SK-N-SH treated with all-trans-retinoic acid at 6 μM for 48 hours (cell line): Measurements from ENCODE around the gene ELK4.
"Not testable (repeated sequence)": the region's sequence is repeated elsewhere in the genome, so short reads cannot be mapped to it uniquely, and the experiment has no call there.

Experiments
- ATAC-seq: fragments of 200-7000 bp; cut with Tn5 transposase; 3 replicates; pipeline ENCODE4 v1.9.1; 2020; ENCODE audit warnings: mild to moderate bottlenecking, moderate library complexity
- BACH2 ChIP-seq: fragments of 250-450 bp; sonication (Bioruptor Pico); IDR thresholded peaks from 2 replicates; pipeline ENCODE4 v1.9.0; 2021; ENCODE audit warnings: mild to moderate bottlenecking, borderline replicate concordance
- CSDC2 ChIP-seq: fragments of 250-450 bp; sonication (Bioruptor Pico); IDR thresholded peaks from 2 replicates; pipeline ENCODE4 v1.5.0; 2020; ENCODE audit warnings: mild to moderate bottlenecking, moderate library complexity
- ESRRG ChIP-seq: fragments of 250-450 bp; sonication (Bioruptor Pico); IDR thresholded peaks from 2 replicates; pipeline ENCODE4 v1.6.1; 2021; ENCODE audit warnings: mild to moderate bottlenecking
- GLIS3 ChIP-seq: fragments of 250-450 bp; sonication (Bioruptor Pico); IDR thresholded peaks from 2 replicates; pipeline ENCODE4 v1.5.0; 2020; ENCODE audit warnings: mild to moderate bottlenecking, moderate library complexity
- ISL1 ChIP-seq: fragments of 250-450 bp; sonication (Bioruptor Pico); IDR thresholded peaks from 2 replicates; pipeline ENCODE4 v2.1.2; 2022; ENCODE audit warnings: mild to moderate bottlenecking, moderate library complexity
- OSR1 ChIP-seq: fragments of 250-450 bp; sonication (Bioruptor Pico); IDR thresholded peaks from 2 replicates; pipeline ENCODE4 v1.8.0; 2022; ENCODE audit warnings: moderate library complexity, mild to moderate bottlenecking, inconsistent platforms
- PATZ1 ChIP-seq: fragments of 250-450 bp; sonication (Bioruptor Pico); IDR thresholded peaks from 2 replicates; pipeline ENCODE4 v1.8.0; 2020; ENCODE audit warnings: mild to moderate bottlenecking, moderate library complexity, borderline replicate concordance
- PPARA ChIP-seq: fragments of 250-450 bp; sonication (Bioruptor Pico); IDR thresholded peaks from 2 replicates; pipeline ENCODE4 v1.5.0; 2020; ENCODE audit warnings: mild to moderate bottlenecking, borderline replicate concordance
- RARB ChIP-seq: fragments of 250-450 bp; sonication (Bioruptor Pico); IDR thresholded peaks from 2 replicates; pipeline ENCODE4 v1.8.0; 2021; ENCODE audit warnings: mild to moderate bottlenecking, moderate library complexity
- SNAI2 ChIP-seq: fragments of 250-450 bp; sonication (Bioruptor Pico); IDR thresholded peaks from 2 replicates; pipeline ENCODE4 v1.5.0; 2020; ENCODE audit warnings: mild to moderate bottlenecking, moderate library complexity
- TCF4 ChIP-seq: fragments of 250-450 bp; sonication (Bioruptor Pico); IDR thresholded peaks from 2 replicates; pipeline ENCODE4 v1.8.0; 2021; ENCODE audit warnings: mild to moderate bottlenecking, moderate library complexity, borderline replicate concordance
- TOX ChIP-seq: fragments of 250-450 bp; sonication (Bioruptor Pico); IDR thresholded peaks from 2 replicates; pipeline ENCODE4 v1.8.0; 2021; ENCODE audit warnings: mild to moderate bottlenecking, moderate library complexity, borderline replicate concordance
- ZC3H10 ChIP-seq: fragments of 250-450 bp; sonication (Bioruptor Pico); IDR thresholded peaks from 2 replicates; pipeline ENCODE4 v1.5.1; 2021; ENCODE audit warnings: mild to moderate bottlenecking, moderate library complexity
- ZFP3 ChIP-seq: fragments of 250-450 bp; sonication (Bioruptor Pico); IDR thresholded peaks from 2 replicates; pipeline ENCODE4 v1.5.0; 2020; ENCODE audit warnings: mild to moderate bottlenecking, moderate library complexity
- ZFP30 ChIP-seq: fragments of 450-650 bp; formaldehyde crosslinking; IDR thresholded peaks from 2 replicates; pipeline ENCODE4 v1.5.0; 2022; ENCODE audit warnings: mild to moderate bottlenecking, moderate library complexity
- ZNF565 ChIP-seq: fragments of 450-650 bp; formaldehyde crosslinking; conservative IDR thresholded peaks from 2 replicates; pipeline ENCODE4 v1.5.0; 2020; ENCODE audit warnings: low read depth, mild to moderate bottlenecking, moderate library complexity
- ZNF8 ChIP-seq: fragments of 450-650 bp; formaldehyde crosslinking; IDR thresholded peaks from 2 replicates; pipeline ENCODE4 v1.5.0; 2020; ENCODE audit warnings: mild to moderate bottlenecking, moderate library complexity
- TF ChIP-seq, protein P1 (sequence below): fragments of 250-450 bp; sonication (Bioruptor Pico); IDR thresholded peaks from 2 replicates; pipeline ENCODE4 v1.5.1; 2021; ENCODE audit warnings: mild to moderate bottlenecking, moderate library complexity
- TF ChIP-seq, protein P2 (sequence below): fragments of 250-450 bp; sonication (Bioruptor Pico); IDR thresholded peaks from 2 replicates; pipeline ENCODE4 v1.5.1; 2020; ENCODE audit warnings: low read depth, mild to moderate bottlenecking, moderate library complexity
- TF ChIP-seq, protein P3 (sequence below): fragments of 250-450 bp; sonication (Bioruptor Pico); IDR thresholded peaks from 2 replicates; pipeline ENCODE4 v1.8.0; 2021; ENCODE audit warnings: low read depth, mild to moderate bottlenecking, moderate library complexity, borderline replicate concordance

The ELK4 gene

DNA sequence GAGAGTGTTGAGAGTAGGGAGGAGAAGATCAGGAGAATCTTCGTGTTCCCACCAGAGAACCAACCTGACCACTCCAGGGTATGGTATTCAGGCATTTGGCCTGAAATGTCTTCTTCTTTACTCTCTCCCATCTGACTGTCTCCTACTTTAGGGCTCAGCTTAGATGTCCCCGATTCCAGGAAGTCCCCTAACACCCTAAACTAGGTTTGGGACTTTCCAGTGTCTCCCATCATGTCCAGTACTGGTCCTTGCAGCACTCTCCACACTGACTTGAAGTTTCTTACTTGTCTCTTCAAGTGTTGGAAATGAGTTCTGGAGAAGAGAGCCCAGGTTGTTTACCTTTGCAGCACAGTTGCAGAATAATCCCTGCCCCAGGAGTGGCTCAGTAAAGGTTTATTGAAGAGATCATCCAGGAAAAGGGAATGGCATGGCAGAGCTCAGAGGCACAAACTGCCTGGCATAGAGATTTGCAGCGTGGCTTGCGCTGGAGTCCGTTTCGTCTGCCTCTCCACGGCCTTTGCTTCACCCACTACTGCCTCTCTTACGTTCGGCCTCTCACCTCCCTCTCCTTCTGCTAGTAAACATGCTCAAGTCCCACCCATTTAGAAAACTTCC is 6.2 kb upstream of the ELK4 start:
- no peak for ATAC-seq
- no peak for TF ChIP-seq PPARA (CRISPR knock-in tag)
- TF ChIP-seq PATZ1 (CRISPR knock-in tag), result no peak
- TF ChIP-seq ZNF8 (CRISPR knock-in tag), result no peak
- no peak for TF ChIP-seq ESRRG

- TF ChIP-seq ZC3H10 (CRISPR knock-in tag) (no peak), ZNF8 (CRISPR knock-in tag) (no peak), ZNF565 (CRISPR knock-in tag) (no peak), ZFP3 (no peak), ISL1 (no peak), ZFP30 (CRISPR knock-in tag) (no peak), TOX (CRISPR knock-in tag) (no peak), ESRRG (no peak), BACH2 (CRISPR knock-in tag) (no peak), TCF4 (CRISPR knock-in tag) (no peak)
- TF ChIP-seq, protein P1, sequence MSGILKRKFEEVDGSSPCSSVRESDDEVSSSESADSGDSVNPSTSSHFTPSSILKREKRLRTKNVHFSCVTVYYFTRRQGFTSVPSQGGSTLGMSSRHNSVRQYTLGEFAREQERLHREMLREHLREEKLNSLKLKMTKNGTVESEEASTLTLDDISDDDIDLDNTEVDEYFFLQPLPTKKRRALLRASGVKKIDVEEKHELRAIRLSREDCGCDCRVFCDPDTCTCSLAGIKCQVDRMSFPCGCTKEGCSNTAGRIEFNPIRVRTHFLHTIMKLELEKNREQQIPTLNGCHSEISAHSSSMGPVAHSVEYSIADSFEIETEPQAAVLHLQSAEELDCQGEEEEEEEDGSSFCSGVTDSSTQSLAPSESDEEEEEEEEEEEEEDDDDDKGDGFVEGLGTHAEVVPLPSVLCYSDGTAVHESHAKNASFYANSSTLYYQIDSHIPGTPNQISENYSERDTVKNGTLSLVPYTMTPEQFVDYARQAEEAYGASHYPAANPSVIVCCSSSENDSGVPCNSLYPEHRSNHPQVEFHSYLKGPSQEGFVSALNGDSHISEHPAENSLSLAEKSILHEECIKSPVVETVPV (CRISPR knock-in tag), result no peak
- TF ChIP-seq, protein P2, sequence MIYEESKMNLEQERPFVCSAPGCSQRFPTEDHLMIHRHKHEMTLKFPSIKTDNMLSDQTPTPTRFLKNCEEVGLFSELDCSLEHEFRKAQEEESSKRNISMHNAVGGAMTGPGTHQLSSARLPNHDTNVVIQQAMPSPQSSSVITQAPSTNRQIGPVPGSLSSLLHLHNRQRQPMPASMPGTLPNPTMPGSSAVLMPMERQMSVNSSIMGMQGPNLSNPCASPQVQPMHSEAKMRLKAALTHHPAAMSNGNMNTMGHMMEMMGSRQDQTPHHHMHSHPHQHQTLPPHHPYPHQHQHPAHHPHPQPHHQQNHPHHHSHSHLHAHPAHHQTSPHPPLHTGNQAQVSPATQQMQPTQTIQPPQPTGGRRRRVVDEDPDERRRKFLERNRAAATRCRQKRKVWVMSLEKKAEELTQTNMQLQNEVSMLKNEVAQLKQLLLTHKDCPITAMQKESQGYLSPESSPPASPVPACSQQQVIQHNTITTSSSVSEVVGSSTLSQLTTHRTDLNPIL (CRISPR knock-in tag), result no peak
- TF ChIP-seq, protein P3, sequence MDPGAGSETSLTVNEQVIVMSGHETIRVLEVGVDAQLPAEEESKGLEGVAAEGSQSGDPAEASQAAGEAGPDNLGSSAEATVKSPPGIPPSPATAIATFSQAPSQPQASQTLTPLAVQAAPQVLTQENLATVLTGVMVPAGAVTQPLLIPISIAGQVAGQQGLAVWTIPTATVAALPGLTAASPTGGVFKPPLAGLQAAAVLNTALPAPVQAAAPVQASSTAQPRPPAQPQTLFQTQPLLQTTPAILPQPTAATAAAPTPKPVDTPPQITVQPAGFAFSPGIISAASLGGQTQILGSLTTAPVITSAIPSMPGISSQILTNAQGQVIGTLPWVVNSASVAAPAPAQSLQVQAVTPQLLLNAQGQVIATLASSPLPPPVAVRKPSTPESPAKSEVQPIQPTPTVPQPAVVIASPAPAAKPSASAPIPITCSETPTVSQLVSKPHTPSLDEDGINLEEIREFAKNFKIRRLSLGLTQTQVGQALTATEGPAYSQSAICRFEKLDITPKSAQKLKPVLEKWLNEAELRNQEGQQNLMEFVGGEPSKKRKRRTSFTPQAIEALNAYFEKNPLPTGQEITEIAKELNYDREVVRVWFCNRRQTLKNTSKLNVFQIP (CRISPR knock-in tag), result no peak
- ATAC-seq, result no peak
These were observed 4.9 kb upstream of the ELK4 start for GRCh38 chr1:205636732-205637131.

DNA sequence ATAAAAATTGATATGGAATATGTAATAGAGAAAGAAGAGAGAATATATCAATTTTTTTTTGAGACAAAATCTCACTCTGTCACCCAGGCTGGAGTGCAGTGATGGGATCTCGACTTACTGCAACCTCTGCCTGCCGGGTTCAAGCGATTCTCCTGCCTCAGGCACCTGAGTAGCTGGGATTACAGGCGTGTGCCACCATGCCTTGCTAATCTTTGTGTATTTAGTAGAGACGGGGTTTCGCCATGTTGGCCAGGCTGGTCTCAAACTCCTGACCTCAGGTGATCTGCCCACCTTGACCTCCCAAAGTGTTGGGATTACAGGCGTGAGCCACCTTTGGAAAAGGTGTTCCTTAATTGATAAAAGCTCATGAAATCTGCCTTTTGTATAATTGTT is 4.3 kb upstream of the ELK4 start:
- not testable (repeated sequence) for ATAC-seq

DNA sequence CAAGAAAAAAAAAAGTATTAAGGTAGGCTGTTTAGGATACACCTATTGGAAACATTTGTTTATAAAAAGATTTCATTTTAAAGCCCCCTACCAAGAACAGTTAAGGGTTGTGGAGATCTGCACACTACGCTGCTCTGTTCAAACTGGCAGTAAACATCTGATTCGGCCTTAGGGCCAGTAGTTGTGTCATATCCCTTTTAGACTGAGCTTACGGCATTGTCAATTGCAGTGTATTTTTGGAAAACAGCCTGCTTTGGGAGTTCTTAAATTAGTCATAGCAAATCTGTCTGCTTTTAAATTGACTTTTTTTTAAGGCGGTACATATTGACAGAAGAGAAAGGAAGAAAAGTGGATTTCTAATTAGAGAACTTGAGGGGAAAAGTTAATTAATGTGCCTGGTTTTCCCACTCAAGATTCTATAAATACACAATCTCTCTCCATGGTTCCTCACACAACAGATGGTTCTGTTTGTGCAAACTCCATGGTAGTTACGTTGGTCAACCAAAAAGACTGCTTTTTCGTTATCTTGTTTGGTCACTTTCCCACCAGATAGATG is 1.7 kb upstream of the ELK4 start:
- no peak for ATAC-seq
- TF ChIP-seq SNAI2 (CRISPR knock-in tag), result no peak
- TF ChIP-seq ISL1, result no peak
- no peak for TF ChIP-seq ZFP30 (CRISPR knock-in tag)
- no peak for TF ChIP-seq GLIS3 (CRISPR knock-in tag)
- no peak for TF ChIP-seq RARB (CRISPR knock-in tag)
- TF ChIP-seq ZNF565 (CRISPR knock-in tag), result no peak
- TF ChIP-seq CSDC2 (CRISPR knock-in tag), result no peak

DNA sequence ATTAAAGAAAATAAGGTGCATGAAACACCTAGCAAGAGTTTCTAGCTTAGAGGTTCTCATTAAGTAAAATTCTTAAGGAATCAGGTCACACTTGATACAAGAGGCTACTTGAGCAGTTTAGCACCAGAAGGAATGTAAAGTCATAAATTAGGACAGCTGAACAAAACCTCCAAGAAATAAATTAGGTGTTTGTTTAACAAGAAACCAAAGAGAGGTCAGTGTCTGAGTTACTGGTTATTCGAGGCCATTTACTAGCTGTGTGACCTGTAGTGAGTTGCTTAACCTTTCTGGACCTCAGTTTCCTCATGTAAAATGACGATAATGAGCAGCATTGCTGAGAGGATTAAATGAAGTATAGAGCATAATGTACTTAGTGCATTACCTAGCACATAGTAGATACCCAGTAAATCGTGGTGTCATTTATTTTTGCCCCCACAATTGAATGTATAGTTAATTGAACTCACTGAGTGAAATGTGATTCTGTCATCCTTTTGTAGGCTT is 908 bp upstream of the ELK4 start:
- TF ChIP-seq PPARA (CRISPR knock-in tag), result no peak
- TF ChIP-seq BACH2 (CRISPR knock-in tag), result no peak
- TF ChIP-seq, protein P1 (CRISPR knock-in tag), result no peak
- no peak for TF ChIP-seq ZNF8 (CRISPR knock-in tag)
- TF ChIP-seq GLIS3 (CRISPR knock-in tag), result no peak
- no peak for TF ChIP-seq ZNF565 (CRISPR knock-in tag)
- no peak for TF ChIP-seq PATZ1 (CRISPR knock-in tag)
- TF ChIP-seq TCF4 (CRISPR knock-in tag), result no peak
- TF ChIP-seq OSR1 (CRISPR knock-in tag), result no peak
- no peak for ATAC-seq
